CD4-positive, alpha-beta T cell treated with Interleukin-12 subunit alpha and Interleukin-12 subunit beta, for 1 hour (primary cell): ENCODE results near the gene DLL4.

ENCODE experiments used
- DNase-seq: peaks from one replicate; pipeline ENCODE4 v3.0.0-alpha.2; 2020

Gene DLL4

GRCh38 chr15:40906991-40907802 is 21.9 kb upstream of the DLL4 start:
- DNase-seq, result peak; percentile 70

- DNase-seq, result no peak
These were observed 21.0 kb upstream of the DLL4 start for GRCh38 chr15:40908095-40908494.

- DNase-seq, result no peak
These were observed 19.2 kb upstream of the DLL4 start for GRCh38 chr15:40909662-40910630.

- DNase-seq, result no peak
These were observed 18.0 kb upstream of the DLL4 start for GRCh38 chr15:40911141-40911540.

- DNase-seq, result no peak
These were observed 17.4 kb upstream of the DLL4 start for GRCh38 chr15:40911693-40912092.

- DNase-seq, result no peak
These were observed 16.7 kb upstream of the DLL4 start for GRCh38 chr15:40912478-40912877.

- no peak for DNase-seq
These were observed 15.1 kb upstream of the DLL4 start for GRCh38 chr15:40914013-40914412.

- DNase-seq, result no peak
These were observed 14.7 kb upstream of the DLL4 start for GRCh38 chr15:40914486-40914885.

GRCh38 chr15:40915116-40915661 is 14.0 kb upstream of the DLL4 start:
- DNase-seq, result no peak

GRCh38 chr15:40915679-40916078 is 13.5 kb upstream of the DLL4 start:
- no peak for DNase-seq

GRCh38 chr15:40917585-40917984 is 11.6 kb upstream of the DLL4 start:
- DNase-seq, result no peak

GRCh38 chr15:40918146-40918798 is 10.9 kb upstream of the DLL4 start:
- DNase-seq, result no peak

GRCh38 chr15:40918799-40919392 is 10.2 kb upstream of the DLL4 start:
- DNase-seq, result no peak

- DNase-seq, result no peak
These were observed 7.1 kb upstream of the DLL4 start for GRCh38 chr15:40921949-40922607.

- DNase-seq, result no peak
These were observed 6.5 kb upstream of the DLL4 start for GRCh38 chr15:40922608-40923005.

GRCh38 chr15:40923551-40923950 is 5.6 kb upstream of the DLL4 start:
- no peak for DNase-seq

GRCh38 chr15:40925495-40925862 is 3.7 kb upstream of the DLL4 start:
- no peak for DNase-seq

- no peak for DNase-seq
These were observed 3.1 kb upstream of the DLL4 start for GRCh38 chr15:40925863-40926658.

- DNase-seq, result no peak
These were observed 2.3 kb upstream of the DLL4 start for GRCh38 chr15:40926659-40927494.

GRCh38 chr15:40927495-40927872 is 1.7 kb upstream of the DLL4 start:
- DNase-seq, result no peak
